Activated T-cell treated with anti-CD3 and anti-CD28 coated beads, Interleukin-2, amount 50 U/mL, for 48 hours (primary cell): ENCODE measurements around the gene RCSD1.
A peak's percentile ranks its signal among the peaks of the same experiment; 100 is the strongest.

Source experiments
- DNase-seq, 2 experiments: peaks; one replicate each; pipeline ENCODE4 v3.0.0-alpha.2; 2020

The RCSD1 gene

DNA sequence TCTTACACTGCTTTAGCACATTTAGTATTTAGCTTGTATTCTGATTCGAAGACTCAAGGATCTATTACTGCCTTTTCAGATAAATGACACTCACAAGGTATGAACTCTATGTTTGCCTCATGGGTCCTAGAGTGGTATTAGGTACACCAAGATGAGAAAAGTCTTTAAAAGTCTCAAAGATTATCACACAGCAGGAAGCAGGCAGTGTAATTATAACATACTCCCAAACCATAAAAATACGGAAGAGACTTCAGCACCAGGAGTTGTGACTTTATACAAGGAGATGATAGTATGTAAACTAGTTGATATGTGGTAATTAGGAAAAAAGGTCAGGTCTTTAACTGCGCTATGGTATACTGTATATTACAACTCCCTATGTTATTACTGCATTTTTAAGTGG lies 11.2 kb upstream of the RCSD1 start:
- no peak for DNase-seq

DNA sequence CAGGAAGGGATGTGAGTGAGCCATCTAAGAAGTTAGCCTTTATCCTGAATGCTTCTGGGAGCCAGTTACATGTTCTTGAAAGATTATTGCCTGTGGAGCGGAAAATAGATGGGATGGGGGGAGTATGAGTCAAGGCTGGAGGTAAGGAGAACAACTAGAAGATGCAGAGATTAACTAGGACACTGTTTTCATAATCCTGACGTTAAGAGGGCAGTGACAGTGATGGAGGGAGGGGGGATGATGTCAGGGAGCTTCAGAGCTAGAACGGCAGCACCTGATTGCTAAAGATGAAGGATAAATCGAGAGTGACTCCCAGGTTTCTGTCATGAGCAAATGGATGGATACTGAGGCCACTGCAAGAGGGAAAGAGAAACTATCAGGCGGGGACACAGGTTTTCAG lies 10.0 kb upstream of the RCSD1 start:
- peak in 1 of 2 experiments; percentile 7 for DNase-seq

DNA sequence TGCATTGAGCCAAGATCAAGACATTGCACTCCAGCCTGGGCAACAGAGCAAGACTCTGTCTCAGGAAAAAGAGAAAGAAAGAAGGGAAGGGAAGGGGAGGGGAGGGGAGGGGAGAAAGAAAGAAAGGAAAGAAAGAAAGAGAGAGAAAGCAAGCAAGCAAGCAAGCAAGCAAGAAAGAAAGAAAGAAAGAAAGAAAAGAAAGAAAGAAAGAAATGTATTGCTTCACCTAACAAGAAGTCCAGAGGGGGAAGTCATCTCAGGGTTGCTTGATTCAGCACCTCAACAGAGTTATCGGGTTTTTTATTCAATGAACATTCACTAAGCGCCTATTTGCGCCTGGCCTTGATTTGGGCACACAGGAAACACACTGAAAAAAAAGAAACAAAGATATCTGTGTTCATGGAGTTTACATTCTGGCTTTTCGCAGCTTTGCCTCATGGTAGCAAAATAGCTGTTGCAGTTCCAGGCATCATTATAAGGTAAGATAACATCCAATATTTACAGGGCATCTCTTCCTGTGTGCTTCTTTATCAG lies 8.2 kb upstream of the RCSD1 start:
- peak in 1 of 2 experiments; percentile 13 for DNase-seq

DNA sequence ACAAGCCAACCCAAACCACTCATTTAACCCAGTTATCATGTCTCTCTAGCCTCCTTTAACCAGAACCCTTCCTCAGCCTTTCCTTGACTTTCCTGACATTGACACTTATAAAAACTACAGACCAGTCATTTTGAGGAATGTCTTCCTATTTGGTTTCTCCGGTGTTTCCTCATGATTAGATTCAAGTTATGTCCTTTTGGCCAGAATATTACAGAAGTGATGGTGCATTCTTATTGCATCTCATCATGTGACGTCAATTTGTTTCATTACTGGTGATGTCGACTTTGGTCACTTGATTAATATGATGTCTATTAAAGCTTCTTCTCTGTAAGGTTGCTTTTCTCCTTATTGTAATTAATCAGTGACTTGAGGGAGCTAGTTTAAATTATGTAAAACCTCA lies 6.1 kb upstream of the RCSD1 start:
- no peak for DNase-seq

DNA sequence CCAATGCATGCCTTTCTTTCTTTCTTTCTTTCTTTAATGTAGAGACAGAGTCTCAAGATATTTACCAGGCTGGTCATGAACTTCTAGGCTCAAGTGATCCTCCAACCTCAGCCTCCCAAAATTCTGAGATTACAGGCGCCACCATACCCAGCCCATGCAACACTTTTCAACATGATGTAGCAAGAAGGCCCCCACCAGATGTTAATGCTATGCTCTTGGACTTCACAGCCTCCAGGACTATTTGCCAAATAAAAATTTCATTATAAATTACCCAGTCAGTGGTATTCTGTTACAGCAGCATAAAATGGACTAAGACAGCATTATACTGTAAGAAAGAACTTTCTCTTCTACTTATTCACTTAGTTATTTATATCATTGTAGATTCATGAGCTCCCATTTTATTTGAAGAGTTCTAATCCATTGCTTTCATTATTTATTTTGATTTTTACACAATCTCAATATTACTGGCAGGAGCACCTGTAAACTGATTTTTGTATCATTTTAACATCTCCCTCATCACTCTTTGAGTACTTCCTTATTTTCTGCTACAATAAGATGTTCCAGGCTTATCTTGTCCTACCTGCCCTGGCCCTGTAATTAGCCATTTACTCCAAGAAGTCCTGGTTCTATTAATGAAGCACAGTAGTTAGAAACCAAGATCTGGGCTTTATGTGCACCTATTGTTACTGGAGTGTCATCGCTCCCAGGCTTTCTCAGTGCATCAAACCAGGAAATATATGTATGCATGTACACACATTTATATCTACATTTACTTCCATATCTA lies 4.8 kb upstream of the RCSD1 start:
- no peak for DNase-seq

DNA sequence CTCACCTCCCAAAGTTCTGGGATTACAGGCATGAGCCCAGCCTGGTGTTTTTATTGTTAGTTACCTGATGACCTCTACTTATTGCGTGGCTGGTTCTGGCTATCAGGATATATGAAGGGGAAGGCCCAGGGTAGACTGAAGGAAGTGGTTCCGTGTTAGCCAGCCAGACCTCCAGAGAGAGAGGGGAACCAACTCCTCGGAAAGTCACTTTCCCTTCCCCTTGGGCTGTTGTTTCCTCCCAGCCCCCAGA lies 2.5 kb upstream of the RCSD1 start:
- DNase-seq, result no peak

DNA sequence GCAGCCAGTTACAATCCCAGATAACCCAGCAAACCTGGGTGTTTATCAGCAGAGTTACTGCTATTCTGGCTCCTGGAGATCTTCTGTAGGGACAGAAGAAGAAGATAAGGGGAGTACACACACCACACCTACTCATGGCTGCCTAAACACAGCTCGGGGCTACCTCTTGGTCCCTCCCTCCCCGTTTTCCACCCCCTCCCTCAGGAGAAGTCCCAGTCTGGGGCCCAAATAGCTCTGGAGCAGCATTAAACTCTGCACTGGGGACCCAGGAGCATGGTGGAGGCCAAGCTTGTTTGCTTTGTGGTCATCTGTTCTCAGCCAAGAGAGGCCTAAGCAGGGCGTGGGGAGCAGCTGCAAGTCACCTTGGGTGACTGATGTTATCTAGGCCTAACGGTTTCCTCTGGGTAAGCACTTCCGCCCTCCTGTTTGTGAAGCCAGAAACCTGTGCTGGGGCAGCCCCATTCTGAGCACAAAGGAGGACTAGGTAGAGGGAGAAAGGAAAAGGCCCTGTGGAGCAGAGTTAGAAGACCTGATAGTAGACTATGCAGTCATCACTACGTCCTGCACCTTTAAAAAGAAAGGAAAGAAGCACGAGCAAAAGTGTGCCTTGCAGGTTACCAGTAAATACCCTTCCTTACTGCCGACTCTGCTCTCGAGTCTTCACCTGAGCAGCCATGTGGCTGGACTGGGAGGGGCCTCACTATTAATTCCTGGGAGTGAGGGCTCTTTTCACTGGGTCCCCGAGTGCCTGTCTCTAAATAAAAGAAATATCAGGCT lies 2.0 kb upstream of the RCSD1 start:
- DNase-seq, result peak; percentile 84 to 85

DNA sequence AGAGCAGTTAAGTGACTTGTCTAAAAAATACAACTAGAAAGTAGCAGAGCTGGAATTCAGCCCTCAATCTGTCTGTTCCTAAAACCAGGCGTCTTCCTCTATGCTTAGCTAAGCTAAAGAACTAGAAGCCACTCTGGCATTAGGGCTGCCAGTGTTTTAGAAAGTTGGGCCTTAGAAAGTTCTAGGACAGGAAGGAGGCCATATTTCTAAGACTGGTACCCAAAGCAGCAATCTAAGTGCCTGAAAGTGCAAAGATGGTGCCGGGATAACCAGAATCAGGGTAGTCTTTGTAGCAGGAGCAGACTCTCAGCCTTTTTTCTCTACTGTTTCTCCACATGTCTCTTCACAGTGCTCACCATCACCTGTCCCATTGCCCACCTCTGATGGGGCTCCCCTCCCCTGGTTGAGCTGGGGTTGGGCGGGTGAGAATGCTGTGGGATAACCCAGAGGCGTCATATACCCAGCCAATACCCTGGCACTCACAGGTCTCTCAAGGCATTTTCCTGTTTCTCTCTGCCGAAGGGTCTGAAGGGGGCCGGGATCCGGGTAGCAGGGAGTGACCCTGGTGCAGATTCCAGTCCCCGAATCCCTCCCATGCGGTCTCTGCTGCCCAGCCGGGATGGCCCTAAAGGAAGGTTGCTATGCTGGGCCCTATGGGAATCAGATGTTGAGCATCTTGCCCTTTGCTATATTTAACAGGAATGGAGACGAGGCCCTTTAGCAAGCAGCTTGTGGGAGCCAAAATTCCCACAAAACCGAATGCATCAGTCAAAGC lies 1.1 kb upstream of the RCSD1 start:
- peak in 1 of 2 experiments; percentile 52 for DNase-seq

DNA sequence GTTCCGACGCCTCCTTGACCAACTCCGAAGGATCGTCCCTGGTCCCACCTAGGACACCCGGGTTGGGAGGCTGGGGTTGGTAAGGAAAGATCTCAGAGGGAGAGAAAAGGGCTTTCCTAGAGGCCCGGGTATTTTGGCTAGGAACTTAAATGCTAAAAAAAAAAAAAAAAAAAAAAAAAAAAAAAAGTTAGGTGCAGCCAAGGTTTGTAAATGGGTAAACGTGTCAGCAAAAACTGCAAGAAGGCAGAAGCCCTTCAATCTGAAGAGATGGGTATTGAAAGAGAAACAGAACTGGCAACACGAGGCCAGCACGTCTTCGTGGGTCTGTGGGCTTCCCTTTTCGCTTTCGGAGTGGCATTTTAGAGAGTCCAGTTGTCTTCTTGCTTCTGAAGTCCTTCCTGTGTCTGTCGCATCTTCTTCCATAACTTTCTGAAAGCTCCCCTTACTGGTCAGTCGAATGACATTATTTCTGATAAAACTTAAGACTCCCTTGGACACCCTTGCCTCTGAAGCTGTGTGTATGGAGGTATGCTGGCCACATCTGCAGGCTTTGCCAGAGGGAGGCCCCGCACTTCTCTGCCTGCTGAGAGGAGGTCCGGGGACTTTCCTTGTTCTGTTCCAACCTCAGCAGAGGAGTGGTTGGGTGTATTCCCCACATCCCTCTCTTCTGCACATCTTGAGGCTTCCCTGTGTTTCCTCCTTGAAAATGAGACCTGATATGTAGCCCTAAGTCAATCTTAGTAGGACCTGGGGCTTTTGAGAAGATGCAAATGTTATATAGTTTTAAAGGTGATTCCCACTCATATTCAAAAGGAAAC lies 745 bp downstream of the RCSD1 start:
- peak in 1 of 2 experiments; percentile 62 for DNase-seq

DNA sequence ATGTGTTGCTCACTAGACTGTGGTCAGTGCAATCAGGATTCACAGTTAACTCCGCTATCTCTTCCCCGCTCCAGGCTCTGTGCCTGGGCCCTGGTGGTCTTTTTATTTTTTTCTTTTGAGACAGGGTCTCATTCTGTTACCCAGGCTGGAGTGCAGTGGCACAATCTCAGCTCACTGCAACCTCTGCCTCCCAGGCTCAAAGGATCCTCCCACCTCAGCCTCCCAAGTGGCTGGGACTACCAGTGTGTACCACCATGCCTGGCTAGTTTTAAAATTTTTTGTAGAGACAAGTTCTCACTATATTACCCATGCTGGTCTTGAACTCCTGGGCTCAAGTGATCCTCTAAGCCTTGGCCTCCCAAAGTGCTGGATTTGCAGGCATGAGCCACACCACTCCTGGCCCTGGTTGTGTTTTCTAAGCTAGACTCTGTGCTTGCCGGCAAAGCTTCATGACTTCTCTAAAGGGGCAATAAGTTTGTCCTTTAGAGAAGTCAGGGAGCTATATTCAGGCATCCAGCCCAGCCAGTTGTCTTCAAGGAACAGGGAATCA lies 1.4 kb downstream of the RCSD1 start:
- peak in 1 of 2 experiments; percentile 41 for DNase-seq

DNA sequence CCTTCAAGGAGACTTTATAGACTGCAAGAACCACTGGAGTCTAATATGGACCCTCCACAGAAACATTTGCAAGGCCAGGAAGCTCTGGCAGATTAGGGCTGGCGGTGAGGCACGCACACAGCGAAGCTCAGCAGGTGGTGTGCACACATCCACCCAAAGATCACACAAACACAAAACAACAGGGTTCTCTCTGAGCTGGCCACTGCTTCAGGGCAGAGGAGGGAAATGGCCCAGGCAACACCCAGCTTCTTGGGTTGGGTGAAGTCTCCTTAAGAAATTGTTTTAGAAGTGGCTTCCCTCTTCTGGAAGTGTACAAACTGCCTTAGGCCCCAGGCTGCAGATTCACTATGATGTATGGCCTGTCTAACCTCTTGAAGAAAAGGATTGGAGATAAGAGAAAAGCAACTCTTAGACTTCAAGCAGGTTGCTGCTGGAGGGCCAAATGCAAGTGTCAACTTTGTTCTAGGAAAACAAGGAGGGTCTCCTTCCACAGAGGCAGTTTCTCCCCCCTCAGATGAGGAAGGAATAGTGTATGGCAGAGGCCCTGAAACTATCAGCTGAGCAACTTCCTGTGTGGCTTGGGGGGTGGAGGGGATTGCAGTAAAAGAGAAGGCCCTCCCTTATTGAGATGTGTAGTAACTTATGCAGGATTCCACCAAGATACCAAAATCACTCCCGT lies 2.0 kb downstream of the RCSD1 start:
- DNase-seq, result peak; percentile 60 to 63

DNA sequence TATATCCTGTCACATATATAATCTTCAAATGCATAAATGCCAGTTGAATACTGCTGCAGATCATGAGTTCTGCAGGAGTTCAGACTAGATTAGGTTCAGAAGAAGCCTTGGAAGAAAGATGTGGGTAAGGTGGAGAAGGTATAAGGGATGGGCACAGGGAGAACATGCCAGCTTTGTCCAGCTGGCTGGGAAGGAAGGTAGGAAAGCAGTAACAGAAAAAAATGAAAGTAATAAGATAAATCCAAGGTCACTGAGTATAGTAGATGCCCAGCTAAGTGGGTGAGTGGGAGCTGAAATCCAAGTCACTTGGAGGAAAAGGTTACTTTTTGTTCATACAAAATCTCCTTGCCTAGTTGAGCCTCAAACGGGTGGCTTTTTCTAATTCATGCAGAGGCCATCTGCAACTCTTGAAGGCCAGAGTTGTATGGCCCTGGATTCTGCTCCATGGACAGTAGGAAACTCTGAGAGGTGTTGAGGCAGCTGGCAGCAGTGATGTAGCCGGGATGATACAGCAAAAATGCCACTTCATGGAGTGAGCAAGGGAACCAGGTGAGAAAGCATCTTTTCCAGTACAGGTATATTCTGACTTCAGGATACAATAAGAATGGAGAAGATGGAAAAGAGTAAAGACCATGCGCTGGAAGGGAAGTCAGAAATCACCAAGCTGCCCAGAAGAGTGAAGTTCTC lies 3.4 kb downstream of the RCSD1 start:
- DNase-seq, result peak in 1 of 2 experiments; percentile 17

DNA sequence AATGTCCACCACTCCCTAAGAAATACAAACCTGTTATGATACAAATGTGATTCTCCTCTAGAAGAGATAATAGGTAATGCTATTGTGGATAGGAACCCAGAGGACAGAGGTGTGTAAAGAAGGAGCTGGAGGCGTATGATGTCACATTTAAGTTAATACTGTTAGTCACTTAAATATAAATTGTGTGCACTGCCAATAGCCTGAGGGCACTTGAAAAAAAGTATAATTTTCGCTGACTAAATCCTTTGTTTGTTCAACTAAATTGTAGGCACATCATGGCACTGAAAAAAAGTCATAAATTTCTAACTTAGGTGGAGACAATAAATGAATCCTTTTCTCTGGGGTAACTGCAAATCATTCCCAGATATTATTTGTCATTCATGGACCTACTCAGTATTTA lies 4.4 kb downstream of the RCSD1 start:
- no peak for DNase-seq

DNA sequence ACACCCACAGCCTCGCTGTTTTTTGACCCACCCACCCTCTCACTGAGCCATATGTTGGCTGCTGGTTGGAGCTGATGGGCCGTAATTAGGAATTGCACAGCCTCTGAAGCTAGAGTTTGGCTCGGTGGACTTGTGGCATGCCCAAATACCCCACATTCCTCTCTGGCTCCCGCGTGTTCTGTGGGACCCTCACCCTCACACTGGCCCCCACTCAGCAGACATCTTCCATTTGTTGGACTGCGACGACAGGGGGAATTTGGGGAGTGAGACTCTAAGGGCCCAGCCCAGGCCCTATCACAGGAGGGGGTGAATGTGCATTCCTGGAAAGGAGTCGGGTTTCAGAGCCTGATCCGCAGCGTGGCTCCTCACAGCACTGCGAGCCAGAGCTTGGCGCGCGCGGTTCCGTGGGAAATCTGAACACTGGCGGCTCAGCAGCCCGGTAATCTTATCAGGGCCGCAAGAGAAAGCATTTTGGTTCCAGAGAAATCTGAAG lies 5.2 kb downstream of the RCSD1 start:
- DNase-seq, result peak in 1 of 2 experiments; percentile 14

DNA sequence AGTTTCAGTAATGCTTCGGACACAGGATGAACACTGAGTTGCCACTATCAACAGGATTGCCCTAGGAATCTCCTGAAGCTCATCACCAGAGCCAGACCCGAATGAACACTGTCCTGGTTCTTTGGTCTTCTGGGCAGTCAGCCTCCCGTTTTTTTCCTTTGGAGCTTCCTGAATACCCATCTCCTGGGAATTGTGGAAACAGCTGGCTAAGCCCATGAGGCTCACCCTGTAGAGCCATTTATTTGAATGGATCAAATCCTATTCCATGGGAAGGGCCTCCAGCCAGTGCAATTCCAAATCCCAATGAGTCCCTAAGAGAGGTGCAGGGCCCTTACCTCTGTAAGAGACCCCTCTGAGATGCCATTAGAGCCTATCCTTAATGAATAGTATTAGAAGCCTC lies 5.9 kb downstream of the RCSD1 start:
- no peak for DNase-seq

DNA sequence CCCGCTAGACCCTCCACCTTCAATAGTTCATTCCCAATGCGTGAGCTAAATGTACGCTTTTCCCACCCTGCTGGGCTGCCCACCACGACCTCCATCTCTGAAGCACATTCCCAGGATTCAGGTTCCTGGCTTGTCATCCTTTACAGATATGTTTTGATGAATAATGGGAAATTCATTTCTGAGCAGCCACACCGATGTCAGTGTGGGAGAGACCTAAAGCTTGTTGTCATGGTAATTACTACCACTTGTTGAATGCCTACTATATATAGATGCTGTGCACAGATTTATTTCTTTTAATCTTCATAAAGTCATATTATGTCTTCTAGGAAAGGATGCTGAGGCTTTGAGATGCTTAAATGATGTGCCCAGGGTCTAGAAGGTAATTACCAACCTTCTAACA lies 8.0 kb downstream of the RCSD1 start:
- no peak for DNase-seq

DNA sequence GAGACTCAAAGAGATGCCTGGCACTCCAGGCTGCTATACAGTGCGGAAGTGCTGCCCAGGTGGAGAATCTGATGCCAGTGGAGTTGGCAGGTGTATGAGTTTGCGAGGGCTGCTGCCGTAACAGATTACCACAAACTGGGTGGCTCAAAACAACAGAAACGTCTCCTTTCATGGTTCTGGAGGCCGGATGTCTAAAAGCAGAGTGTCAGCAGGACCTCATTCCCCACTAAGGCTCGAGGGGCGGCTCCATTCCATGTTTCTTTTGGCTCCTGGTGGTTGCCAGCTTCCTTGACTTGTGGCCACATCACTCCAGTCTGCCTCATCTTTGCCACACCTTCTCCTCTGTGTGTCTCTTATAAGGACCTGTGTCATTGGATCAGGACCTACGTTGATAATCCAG lies 10.0 kb downstream of the RCSD1 start:
- peak in 1 of 2 experiments; percentile 15 for DNase-seq

DNA sequence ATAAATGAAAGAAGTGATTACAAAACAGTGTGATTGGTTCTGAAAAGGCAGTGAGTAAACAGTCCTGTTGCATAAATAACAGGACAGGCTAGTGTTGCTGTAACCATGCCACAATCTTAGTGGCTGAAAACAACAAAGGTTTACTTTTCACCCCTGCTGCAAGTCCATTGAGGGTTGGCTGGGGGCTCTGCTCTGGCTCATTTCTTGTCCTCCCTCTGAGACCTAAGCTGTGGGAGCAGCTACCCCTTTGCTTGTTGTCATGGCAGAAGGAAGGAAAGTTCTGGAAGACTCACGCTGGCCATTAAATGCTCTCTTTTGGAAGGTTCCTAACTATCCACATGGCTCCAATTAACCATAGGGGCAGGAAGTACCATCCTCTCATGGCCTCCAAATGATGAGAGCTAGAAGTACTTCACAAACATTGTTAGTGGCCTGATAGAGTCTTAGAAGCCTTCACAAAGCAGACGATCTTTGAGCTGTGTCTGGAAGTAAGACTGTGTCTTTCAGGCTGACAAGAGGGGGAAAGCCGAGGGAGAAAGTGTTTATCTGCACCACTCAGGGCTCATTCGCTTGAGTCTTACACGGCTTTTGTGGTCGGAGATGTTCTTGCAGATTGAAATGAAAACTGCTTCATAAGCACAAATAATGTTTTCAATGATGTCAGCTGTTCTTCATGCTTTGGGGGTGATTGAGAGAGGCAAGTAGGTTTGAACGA lies 11.9 kb downstream of the RCSD1 start:
- DNase-seq, result peak in 1 of 2 experiments; percentile 17

DNA sequence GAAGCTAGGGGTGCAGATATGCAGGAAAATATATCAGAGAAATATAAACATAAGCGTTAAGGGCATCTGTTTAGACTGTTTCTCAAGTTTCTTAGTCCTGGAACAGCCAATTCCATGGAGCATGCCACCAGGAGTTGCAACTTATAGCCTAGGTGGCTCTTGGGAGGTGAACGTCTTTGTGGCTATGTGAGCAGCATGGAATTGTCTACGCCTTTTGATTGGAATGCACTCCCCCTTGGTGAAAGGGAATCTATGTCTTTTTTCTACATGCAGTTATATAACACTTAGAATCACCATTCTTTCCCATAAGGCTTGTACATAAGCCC lies 12.4 kb downstream of the RCSD1 start:
- peak in 1 of 2 experiments; percentile 1 for DNase-seq

DNA sequence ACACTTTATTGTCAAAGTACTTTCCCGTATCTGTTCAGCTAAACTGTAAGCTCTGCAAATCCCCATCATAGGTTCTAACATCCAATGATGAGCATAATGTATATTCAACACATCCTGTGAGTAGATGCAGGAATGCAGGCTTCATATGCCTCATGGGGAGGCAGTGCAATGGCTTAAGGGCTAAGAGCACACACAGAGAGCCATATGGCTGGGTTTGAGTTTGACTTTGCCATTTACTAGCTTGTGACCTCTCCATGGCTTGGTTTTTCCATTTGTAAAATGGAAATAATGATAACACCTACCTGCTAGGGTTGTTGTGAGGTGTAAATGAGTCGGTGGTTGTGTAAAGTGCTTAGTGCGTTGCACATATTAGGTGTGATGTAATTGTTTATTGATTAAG lies 13.4 kb downstream of the RCSD1 start:
- DNase-seq, result peak in 1 of 2 experiments; percentile 14
